Astrocyte of the spinal cord (primary cell): ENCODE results near the gene MUC22.
A peak's percentile ranks its signal among the peaks of the same experiment; 100 is the strongest.

Experiments
- DNase-seq: peaks from one replicate; pipeline ENCODE4 v3.0.0; 2011; ENCODE audit warnings: low read depth, low spot score
- H3K4me3 ChIP-seq: 2 replicates; pipeline ENCODE4 v1.5.1; 2011; ENCODE audit warnings: low read depth, mild to moderate bottlenecking, low read length, moderate library complexity
- in situ Hi-C: cut with HindIII; loops from 2 replicates; pipeline ENCODE4 v1.10.0; 2017; ENCODE audit warnings: low sequenced_read_pairs
- TF ChIP-seq, protein P1 (sequence below): IDR thresholded peaks from 2 replicates; pipeline ENCODE4 v1.5.1; 2012; ENCODE audit warnings: low read depth, mild to moderate bottlenecking, low read length, inconsistent platforms

Gene MUC22

DNA sequence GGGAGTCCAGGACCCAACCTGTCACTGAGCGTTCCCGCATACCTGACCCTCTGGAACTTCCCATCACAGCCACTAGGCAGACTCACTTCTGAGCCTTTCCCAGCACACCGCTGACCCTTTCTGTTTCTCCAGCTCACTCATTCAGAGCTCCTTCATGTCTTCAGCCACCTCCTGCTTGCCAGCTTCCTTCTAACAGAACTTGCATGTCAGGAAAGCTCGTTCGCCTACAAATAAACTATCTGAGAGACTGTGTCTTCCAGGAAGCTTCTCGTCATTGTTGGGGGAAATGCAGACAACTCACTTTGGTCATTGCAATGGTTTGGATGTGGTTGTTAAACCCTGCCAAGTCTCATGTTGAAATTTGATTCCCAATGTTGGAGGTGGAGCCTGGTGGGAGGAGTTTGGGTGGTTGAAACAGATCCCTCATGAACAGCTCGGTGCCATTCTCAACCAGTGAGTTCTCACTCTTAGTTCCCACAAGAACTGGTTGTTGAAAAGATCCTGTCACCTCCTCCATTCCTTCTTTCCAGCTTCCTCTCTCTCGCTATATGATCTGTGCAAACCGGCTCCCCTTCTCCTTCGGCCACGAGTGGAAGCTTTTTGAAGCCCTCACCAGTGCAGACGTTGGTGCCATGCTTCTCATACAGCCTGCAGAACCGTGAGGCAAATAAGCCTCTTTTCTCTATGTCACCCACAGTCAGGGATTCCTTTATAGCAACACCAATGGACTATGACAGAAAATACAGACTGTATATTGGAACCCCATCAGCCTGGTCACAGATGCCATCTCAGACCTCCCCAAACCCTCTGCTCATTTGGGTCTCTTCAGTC, 28.1 kb upstream of the MUC22 start:
- peak; percentile 80 for DNase-seq
- in situ Hi-C loops = no loop called here
- TF ChIP-seq, protein P1, sequence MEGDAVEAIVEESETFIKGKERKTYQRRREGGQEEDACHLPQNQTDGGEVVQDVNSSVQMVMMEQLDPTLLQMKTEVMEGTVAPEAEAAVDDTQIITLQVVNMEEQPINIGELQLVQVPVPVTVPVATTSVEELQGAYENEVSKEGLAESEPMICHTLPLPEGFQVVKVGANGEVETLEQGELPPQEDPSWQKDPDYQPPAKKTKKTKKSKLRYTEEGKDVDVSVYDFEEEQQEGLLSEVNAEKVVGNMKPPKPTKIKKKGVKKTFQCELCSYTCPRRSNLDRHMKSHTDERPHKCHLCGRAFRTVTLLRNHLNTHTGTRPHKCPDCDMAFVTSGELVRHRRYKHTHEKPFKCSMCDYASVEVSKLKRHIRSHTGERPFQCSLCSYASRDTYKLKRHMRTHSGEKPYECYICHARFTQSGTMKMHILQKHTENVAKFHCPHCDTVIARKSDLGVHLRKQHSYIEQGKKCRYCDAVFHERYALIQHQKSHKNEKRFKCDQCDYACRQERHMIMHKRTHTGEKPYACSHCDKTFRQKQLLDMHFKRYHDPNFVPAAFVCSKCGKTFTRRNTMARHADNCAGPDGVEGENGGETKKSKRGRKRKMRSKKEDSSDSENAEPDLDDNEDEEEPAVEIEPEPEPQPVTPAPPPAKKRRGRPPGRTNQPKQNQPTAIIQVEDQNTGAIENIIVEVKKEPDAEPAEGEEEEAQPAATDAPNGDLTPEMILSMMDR = peak; percentile 38
- peak overlapping the region; percentile 14 for H3K4me3 ChIP-seq

DNA sequence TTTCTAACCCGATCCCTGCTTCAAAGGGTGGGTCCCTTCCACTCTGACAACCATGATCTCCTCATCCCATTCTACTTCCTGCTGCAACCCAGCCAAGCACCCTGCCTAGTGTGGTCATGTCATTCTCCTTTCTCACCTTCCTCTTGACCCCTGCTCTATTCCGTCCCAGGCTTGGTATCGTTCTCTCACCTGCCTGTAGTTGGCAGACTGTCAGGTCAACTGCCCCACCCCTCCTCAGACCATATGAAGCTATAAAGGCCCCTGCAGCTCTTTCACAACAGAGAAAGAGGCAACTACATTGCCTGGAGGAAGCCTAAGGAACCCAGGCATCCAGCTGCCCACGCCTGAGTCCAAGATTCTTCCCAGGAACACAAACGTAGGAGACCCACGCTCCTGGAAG, 26.8 kb upstream of the MUC22 start, which contains the start of gene MUC21:
Gene MUC21, plus strand, starts transcription at position 280 of the 400 bp plus-strand sequence. CDS start 241 bp downstream, outside the sequence.
- H3K4me3 ChIP-seq = no peak within 1 kb of the TSS
- TF ChIP-seq, protein P1 = no peak
- no peak for DNase-seq

DNA sequence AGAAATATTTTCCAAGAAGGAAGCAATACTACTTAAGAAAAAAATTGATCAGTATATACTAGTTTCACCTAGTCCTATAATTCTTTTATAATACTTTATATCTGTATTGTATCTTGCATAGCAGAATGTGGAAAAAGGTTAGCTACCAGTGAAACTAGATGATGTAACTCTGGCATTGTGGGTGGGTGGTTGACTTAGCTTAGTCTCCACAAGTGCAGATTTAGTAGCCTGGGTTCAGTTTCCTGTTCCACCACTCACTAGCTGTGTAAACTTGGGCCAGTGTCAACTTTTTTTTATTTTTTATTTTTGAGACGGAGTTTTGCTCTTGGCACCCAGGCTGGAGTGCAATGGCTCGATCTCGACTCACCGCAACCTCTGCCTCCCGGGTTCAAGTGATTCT, 24.8 kb upstream of the MUC22 start:
- DNase-seq = no peak
- in situ Hi-C loops = no loop called here
- no peak overlapping the region for H3K4me3 ChIP-seq
- TF ChIP-seq, protein P1 = no peak

More for the DNA sequence above, 26.8 kb upstream of the MUC22 start, which contains the start of gene MUC21:
- in situ Hi-C loops = no loop called here

DNA sequence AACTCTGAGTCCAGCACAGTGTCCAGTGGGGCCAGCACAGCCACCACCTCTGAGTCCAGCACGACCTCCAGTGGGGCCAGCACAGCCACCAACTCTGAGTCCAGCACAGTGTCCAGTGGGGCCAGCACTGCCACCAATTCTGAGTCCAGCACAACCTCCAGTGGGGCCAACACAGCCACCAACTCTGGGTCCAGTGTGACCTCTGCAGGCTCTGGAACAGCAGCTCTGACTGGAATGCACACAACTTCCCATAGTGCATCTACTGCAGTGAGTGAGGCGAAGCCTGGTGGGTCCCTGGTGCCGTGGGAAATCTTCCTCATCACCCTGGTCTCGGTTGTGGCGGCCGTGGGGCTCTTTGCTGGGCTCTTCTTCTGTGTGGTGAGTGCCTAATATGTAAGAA, 23.0 kb upstream of the MUC22 start:
- in situ Hi-C loops = no loop called here
- TF ChIP-seq, protein P1 = no peak
- no peak overlapping the region for H3K4me3 ChIP-seq
- no peak for DNase-seq

DNA sequence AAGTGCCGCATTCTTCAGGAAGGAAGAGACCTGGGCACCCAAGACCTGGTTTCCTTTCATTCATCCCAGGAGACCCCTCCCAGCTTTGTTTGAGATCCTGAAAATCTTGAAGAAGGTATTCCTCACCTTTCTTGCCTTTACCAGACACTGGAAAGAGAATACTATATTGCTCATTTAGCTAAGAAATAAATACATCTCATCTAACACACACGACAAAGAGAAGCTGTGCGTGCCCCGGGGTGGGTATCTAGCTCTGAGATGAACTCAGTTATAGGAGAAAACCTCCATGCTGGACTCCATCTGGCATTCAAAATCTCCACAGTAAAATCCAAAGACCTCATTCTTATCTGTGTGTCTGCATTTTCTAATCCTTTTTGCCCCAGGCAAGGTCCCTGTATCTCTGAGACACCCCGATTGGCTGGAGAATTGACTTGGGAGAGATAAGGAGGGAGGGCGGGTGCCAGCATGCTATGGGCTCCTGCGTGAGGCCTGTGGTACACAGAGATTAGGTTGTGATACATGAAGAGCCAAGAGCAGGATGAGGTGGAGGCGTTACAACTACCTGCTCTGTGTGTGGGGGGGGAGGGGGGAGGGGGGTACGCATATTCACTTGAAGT, 22.0 kb upstream of the MUC22 start:
- TF ChIP-seq, protein P1 = no peak
- in situ Hi-C loops = no loop called here
- H3K4me3 ChIP-seq = no peak overlapping the region
- no peak for DNase-seq

DNA sequence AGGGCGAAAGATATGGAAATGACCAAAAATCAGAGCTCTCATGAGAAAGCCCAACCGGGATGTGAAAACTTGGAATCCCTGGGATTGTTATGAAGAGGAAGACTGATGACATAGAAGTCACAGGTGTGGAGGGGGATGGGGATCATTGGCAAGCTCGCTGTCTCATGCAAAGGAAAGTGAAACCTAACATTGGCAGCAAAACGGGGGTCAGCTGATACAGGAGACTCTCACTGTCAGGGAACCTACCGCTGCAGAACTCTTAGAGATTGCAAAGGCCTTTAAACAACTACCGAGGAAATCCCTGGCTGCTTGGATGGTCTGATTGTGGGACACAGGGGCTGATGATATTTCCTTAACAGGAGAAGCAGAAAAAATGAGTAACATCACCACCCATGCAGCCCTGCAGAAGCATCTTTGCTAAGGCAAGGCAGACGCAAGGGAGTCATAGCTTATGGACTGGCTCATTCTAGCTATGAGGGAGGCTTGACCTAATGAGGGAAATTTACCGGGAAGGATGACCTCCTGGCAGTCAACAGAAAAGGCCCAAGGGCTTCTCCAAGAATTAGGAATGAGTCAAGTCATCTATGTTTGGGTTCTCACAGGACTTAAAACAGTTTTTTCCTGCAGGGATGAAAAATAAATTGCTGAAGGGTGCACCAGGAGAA, 19.7 kb upstream of the MUC22 start:
- TF ChIP-seq, protein P1 = no peak
- in situ Hi-C loops = no loop called here
- H3K4me3 ChIP-seq = no peak overlapping the region
- no peak for DNase-seq
